Activated CD4-positive, alpha-beta T cell treated with anti-CD3 and anti-CD28 coated beads for 36 hours (primary cell): ENCODE measurements around the gene C1orf87. TPM values are rescaled to one million over a fixed set of nuclear protein-coding genes. Genes with fewer than 3 reads are reported as not detected.
"Not testable (repeated sequence)": the region's sequence is repeated elsewhere in the genome, so short reads cannot be mapped to it uniquely, and the experiment has no call there.

Source experiments
- ATAC-seq: fragments of 200-7000 bp; cut with Tn5 transposase; one replicate; pipeline ENCODE4 v1.10.0; 2021; ENCODE audit warnings: mild to moderate bottlenecking, moderate library complexity
- CTCF ChIA-PET: fragments of 350-600 bp; sonication (Branson Sonifier 250); formaldehyde crosslinking; loops from one replicate; lab custom pipeline; 2021; ENCODE audit warnings: antibody characterized with exemption; lab: Charles Lee
- POLR2A ChIA-PET: fragments of 350-600 bp; sonication (Branson Sonifier 250); formaldehyde crosslinking; loops from one replicate; lab custom pipeline; 2021; ENCODE audit warnings: antibody characterized with exemption, inconsistent platforms; lab: Charles Lee
- DNase-seq: peaks from one replicate; pipeline ENCODE4 v3.0.0-alpha.2; 2020
- H3K27ac Mint-ChIP-seq: one replicate; pipeline ENCODE4 v1.8.0; 2021; ENCODE audit warnings: mixed read lengths
- H3K27me3 Mint-ChIP-seq: one replicate; pipeline ENCODE4 v1.8.0; 2021; ENCODE audit warnings: mixed read lengths
- H3K36me3 Mint-ChIP-seq: one replicate; pipeline ENCODE4 v1.8.0; 2021; ENCODE audit warnings: low read depth, mixed read lengths
- H3K4me1 Mint-ChIP-seq: one replicate; pipeline ENCODE4 v1.8.0; 2021; ENCODE audit warnings: mixed read lengths
- H3K4me3 Mint-ChIP-seq: one replicate; pipeline ENCODE4 v1.8.0; 2021; ENCODE audit warnings: mild to moderate bottlenecking, moderate library complexity, mixed read lengths
- H3K9me3 Mint-ChIP-seq: one replicate; pipeline ENCODE4 v1.8.0; 2021; ENCODE audit warnings: low read depth, mixed read lengths
- intact Hi-C, 2 experiments: fragments of 100-400 bp; cut with DNase I in 1 of 2; cut with micrococcal nuclease in 1 of 2; formaldehyde crosslinking; loops; one replicate each; pipeline versions ENCODE4 v1.14.2 to v1.15.1; 2022 to 2024; cut with DNase I, micrococcal nuclease
- total RNA-seq, 2 experiments: library from RNA; stranded (reverse); gene quantifications; one replicate each; pipeline ENCODE4 v1.2.3, GENCODE V29; 2021

The C1orf87 gene
- total RNA-seq, 2 experiments from 2014 or later = not detected

- ChIA-PET POLR2A (no interaction called here), CTCF (interaction anchor here (0.7 to 2.9 kb wide), 4 partner anchors 10 to 1224 kb away, joined by 3 to 18 read pairs (median 9); no protein-coding TSS in a partner anchor)
- no peaks in the 10 kb centered on the region for H3K36me3 Mint-ChIP-seq
- no peaks in the 10 kb centered on the region for H3K9me3 Mint-ChIP-seq
- H3K27me3 Mint-ChIP-seq = peaks cover 25% of the 10 kb centered on the region
- H3K4me3 Mint-ChIP-seq = no peak overlapping the region
- intact Hi-C loops = loop anchor here in 1 of 2 experiments (5.0 kb wide), 1 partner anchor 795 kb away; no protein-coding TSS in a partner anchor
- no peak for ATAC-seq
- no peak for DNase-seq
- H3K27ac Mint-ChIP-seq = no peak overlapping the region
- peaks cover 5% of the 10 kb centered on the region for H3K4me1 Mint-ChIP-seq
Measured at GRCh38 chr1:59972216-59972927, 101.2 kb downstream of the C1orf87 start.

GRCh38 chr1:59971464-59971911, 102.1 kb downstream of the C1orf87 start:
- H3K27me3 Mint-ChIP-seq = peaks cover 21% of the 10 kb centered on the region
- H3K4me1 Mint-ChIP-seq = peaks cover 5% of the 10 kb centered on the region
- no peak overlapping the region for H3K4me3 Mint-ChIP-seq
- intact Hi-C loops = loop anchor here (2.0 to 5.0 kb wide), 2 partner anchors 796 to 1483 kb away; no protein-coding TSS in a partner anchor
- H3K27ac Mint-ChIP-seq = no peak overlapping the region
- peak; percentile 74 for DNase-seq
- ChIA-PET CTCF (interaction anchor here (0.5 to 2.9 kb wide), 38 partner anchors 8 to 1650 kb away, joined by 3 to 18 read pairs (median 3); no protein-coding TSS in a partner anchor), POLR2A (no interaction called here)
- ATAC-seq = peak; percentile 47
- no peaks in the 10 kb centered on the region for H3K36me3 Mint-ChIP-seq
- no peaks in the 10 kb centered on the region for H3K9me3 Mint-ChIP-seq

- POLR2A ChIA-PET = not testable (repeated sequence)
Measured at GRCh38 chr1:59969542-59970175, 103.9 kb downstream of the C1orf87 start.

GRCh38 chr1:59968746-59969145, 104.8 kb downstream of the C1orf87 start:
- H3K4me1 Mint-ChIP-seq, H3K9me3 Mint-ChIP-seq, H3K4me3 Mint-ChIP-seq, ATAC-seq, intact Hi-C loops, POLR2A ChIA-PET, H3K27ac Mint-ChIP-seq, H3K36me3 Mint-ChIP-seq, DNase-seq: not testable (repeated sequence)
- H3K27me3 Mint-ChIP-seq = peaks cover 10% of the 10 kb centered on the region
- CTCF ChIA-PET = interaction anchor here (0.7 to 5.1 kb wide), 4 partner anchors 7 to 229 kb away, joined by 3 to 29 read pairs (median 4); no protein-coding TSS in a partner anchor

More at GRCh38 chr1:59969542-59970175, 103.9 kb downstream of the C1orf87 start:
- not testable (repeated sequence) for H3K9me3 Mint-ChIP-seq, H3K36me3 Mint-ChIP-seq, ATAC-seq, DNase-seq, H3K27ac Mint-ChIP-seq, H3K4me1 Mint-ChIP-seq, H3K4me3 Mint-ChIP-seq
- CTCF ChIA-PET = interaction anchor here (0.7 kb wide), 1 partner anchor 230 kb away, joined by 3 read pairs; no protein-coding TSS in a partner anchor
- H3K27me3 Mint-ChIP-seq = peaks cover 10% of the 10 kb centered on the region
- intact Hi-C loops = loop anchor here (2.0 to 5.0 kb wide), 2 partner anchors 798 to 1485 kb away; no protein-coding TSS in a partner anchor

- peaks cover 2% of the 10 kb centered on the region for H3K27me3 Mint-ChIP-seq
- intact Hi-C loops = no loop called here
- ATAC-seq (no peak), DNase-seq (no peak)
- peaks cover 5% of the 10 kb centered on the region for H3K4me1 Mint-ChIP-seq
- no peak overlapping the region for H3K27ac Mint-ChIP-seq
- CTCF ChIA-PET = interaction anchor here (0.8 to 5.1 kb wide), 8 partner anchors 8 to 94 kb away, joined by 3 to 29 read pairs (median 4); no protein-coding TSS in a partner anchor
- POLR2A ChIA-PET = no interaction called here
- H3K4me3 Mint-ChIP-seq = no peak overlapping the region
- no peaks in the 10 kb centered on the region for H3K36me3 Mint-ChIP-seq
- H3K9me3 Mint-ChIP-seq = no peaks in the 10 kb centered on the region
Measured at GRCh38 chr1:59967780-59968179, 105.8 kb downstream of the C1orf87 start.

GRCh38 chr1:59967141-59967697, 106.4 kb downstream of the C1orf87 start:
- CTCF ChIA-PET = interaction anchor here (0.6 to 5.1 kb wide), 11 partner anchors 8 to 171 kb away, joined by 3 to 29 read pairs (median 3); no protein-coding TSS in a partner anchor
- DNase-seq = no peak
- POLR2A ChIA-PET = no interaction called here
- H3K36me3 Mint-ChIP-seq = no peaks in the 10 kb centered on the region
- H3K4me3 Mint-ChIP-seq = no peak overlapping the region
- ATAC-seq = no peak
- no peaks in the 10 kb centered on the region for H3K9me3 Mint-ChIP-seq
- intact Hi-C loops = no loop called here
- H3K27ac Mint-ChIP-seq = no peak overlapping the region
- peaks cover 5% of the 10 kb centered on the region for H3K4me1 Mint-ChIP-seq
- no peaks in the 10 kb centered on the region for H3K27me3 Mint-ChIP-seq

GRCh38 chr1:59952065-59952464, 121.5 kb downstream of the C1orf87 start:
- Mint-ChIP-seq H3K9me3 (no peaks in the 10 kb centered on the region), H3K4me1 (no peaks in the 10 kb centered on the region), H3K36me3 (no peaks in the 10 kb centered on the region), H3K27ac (no peak overlapping the region), H3K4me3 (no peak overlapping the region), H3K27me3 (peaks cover 2% of the 10 kb centered on the region)
- ATAC-seq (no peak), DNase-seq (no peak)
- intact Hi-C loops = no loop called here
- CTCF ChIA-PET = interaction anchor here (0.6 to 1.7 kb wide), 2 partner anchors 19 to 978 kb away, joined by 3 to 5 read pairs; no protein-coding TSS in a partner anchor
- POLR2A ChIA-PET = no interaction called here

GRCh38 chr1:59949648-59950047, 123.9 kb downstream of the C1orf87 start:
- no peaks in the 10 kb centered on the region for H3K9me3 Mint-ChIP-seq
- no peaks in the 10 kb centered on the region for H3K4me1 Mint-ChIP-seq
- ChIA-PET CTCF (interaction anchor here (0.8 to 2.8 kb wide), 9 partner anchors 13 to 1514 kb away, joined by 3 to 18 read pairs (median 3); no protein-coding TSS in a partner anchor), POLR2A (no interaction called here)
- no peaks in the 10 kb centered on the region for H3K36me3 Mint-ChIP-seq
- DNase-seq = no peak
- no peak overlapping the region for H3K27ac Mint-ChIP-seq
- H3K27me3 Mint-ChIP-seq = peaks cover 2% of the 10 kb centered on the region
- no peak for ATAC-seq
- no peak overlapping the region for H3K4me3 Mint-ChIP-seq
- intact Hi-C loops = no loop called here

GRCh38 chr1:59948990-59949389, 124.6 kb downstream of the C1orf87 start:
- peaks cover 2% of the 10 kb centered on the region for H3K27me3 Mint-ChIP-seq
- no peak overlapping the region for H3K4me3 Mint-ChIP-seq
- no peaks in the 10 kb centered on the region for H3K9me3 Mint-ChIP-seq
- no peaks in the 10 kb centered on the region for H3K36me3 Mint-ChIP-seq
- ChIA-PET POLR2A (no interaction called here), CTCF (interaction anchor here (0.9 to 2.8 kb wide), 3 partner anchors 19 to 69 kb away, joined by 3 to 18 read pairs (median 4); no protein-coding TSS in a partner anchor)
- H3K4me1 Mint-ChIP-seq = no peaks in the 10 kb centered on the region
- H3K27ac Mint-ChIP-seq = no peak overlapping the region
- no peak for ATAC-seq
- DNase-seq = no peak
- intact Hi-C loops = no loop called here

- Mint-ChIP-seq H3K27me3 (peaks cover 6% of the 10 kb centered on the region), H3K4me3 (no peak overlapping the region), H3K4me1 (no peaks in the 10 kb centered on the region), H3K27ac (no peak overlapping the region), H3K9me3 (no peaks in the 10 kb centered on the region), H3K36me3 (no peaks in the 10 kb centered on the region)
- ChIA-PET CTCF (interaction anchor here (0.5 to 3.0 kb wide), 44 partner anchors 8 to 1266 kb away, joined by 3 to 119 read pairs (median 4); no protein-coding TSS in a partner anchor), POLR2A (no interaction called here)
- DNase-seq (peak; percentile 70), ATAC-seq (peak; percentile 93)
- intact Hi-C loops = loop anchor here (1.0 kb wide), 2 partner anchors 44 to 68 kb away; no protein-coding TSS in a partner anchor
Measured at GRCh38 chr1:59947047-59947938, 126.3 kb downstream of the C1orf87 start.
